ENCODE results near the gene PPIP5K1. TPM values are rescaled to one million over a fixed set of nuclear protein-coding genes. Genes with fewer than 3 reads are reported as not detected.

PPIP5K1 gene
- total RNA-seq, 1 donor from 2014 or later = 26.9 TPM

GRCh38 chr15:43521419-43521818 lies 68.6 kb downstream of the PPIP5K1 start:
- Mint-ChIP-seq H3K4me1 (ENCODE audit: unreplicated experiment) (peaks cover 25% of the 10 kb centered on the region), H3K9me3 (ENCODE audit: unreplicated experiment) (no peaks in the 10 kb centered on the region), H3K36me3 (ENCODE audit: low read depth, unreplicated experiment) (peaks cover 15% of the 10 kb centered on the region), H3K27me3 (ENCODE audit: unreplicated experiment) (peaks cover 29% of the 10 kb centered on the region), H3K27ac (ENCODE audit: unreplicated experiment) (no peak overlapping the region), H3K4me3 (ENCODE audit: unreplicated experiment) (no peak overlapping the region)
- TF ChIP-seq, protein P1, sequence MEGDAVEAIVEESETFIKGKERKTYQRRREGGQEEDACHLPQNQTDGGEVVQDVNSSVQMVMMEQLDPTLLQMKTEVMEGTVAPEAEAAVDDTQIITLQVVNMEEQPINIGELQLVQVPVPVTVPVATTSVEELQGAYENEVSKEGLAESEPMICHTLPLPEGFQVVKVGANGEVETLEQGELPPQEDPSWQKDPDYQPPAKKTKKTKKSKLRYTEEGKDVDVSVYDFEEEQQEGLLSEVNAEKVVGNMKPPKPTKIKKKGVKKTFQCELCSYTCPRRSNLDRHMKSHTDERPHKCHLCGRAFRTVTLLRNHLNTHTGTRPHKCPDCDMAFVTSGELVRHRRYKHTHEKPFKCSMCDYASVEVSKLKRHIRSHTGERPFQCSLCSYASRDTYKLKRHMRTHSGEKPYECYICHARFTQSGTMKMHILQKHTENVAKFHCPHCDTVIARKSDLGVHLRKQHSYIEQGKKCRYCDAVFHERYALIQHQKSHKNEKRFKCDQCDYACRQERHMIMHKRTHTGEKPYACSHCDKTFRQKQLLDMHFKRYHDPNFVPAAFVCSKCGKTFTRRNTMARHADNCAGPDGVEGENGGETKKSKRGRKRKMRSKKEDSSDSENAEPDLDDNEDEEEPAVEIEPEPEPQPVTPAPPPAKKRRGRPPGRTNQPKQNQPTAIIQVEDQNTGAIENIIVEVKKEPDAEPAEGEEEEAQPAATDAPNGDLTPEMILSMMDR (IDR thresholded peaks at IDR 0.05; ENCODE audit: unreplicated experiment) = no peak
- no peak for DNase-seq (ENCODE audit: low spot score)

DNA sequence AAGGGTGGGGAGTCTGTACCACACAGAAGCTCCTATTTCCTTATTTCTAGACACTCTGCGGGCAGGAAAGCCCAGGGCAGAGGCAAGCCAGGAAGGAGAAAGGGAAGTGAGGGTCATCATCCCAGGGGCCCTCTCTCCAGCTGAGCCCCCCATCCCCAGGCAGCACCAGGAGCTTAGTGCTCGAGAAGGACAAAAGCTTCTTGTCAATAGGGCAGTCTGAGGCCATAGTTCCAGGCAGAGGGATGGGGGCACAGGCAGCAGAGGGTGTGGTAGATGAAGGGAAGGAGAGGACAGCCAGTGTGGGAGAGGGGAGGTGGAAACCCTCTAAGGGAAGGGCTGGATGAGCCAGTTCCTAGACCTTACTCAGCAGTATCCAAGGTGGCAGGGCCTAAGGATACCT lies 69.9 kb downstream of the PPIP5K1 start:
- H3K27me3 Mint-ChIP-seq (ENCODE audit: unreplicated experiment) = peaks cover 30% of the 10 kb centered on the region
- no peak overlapping the region for H3K27ac Mint-ChIP-seq (ENCODE audit: unreplicated experiment)

DNA sequence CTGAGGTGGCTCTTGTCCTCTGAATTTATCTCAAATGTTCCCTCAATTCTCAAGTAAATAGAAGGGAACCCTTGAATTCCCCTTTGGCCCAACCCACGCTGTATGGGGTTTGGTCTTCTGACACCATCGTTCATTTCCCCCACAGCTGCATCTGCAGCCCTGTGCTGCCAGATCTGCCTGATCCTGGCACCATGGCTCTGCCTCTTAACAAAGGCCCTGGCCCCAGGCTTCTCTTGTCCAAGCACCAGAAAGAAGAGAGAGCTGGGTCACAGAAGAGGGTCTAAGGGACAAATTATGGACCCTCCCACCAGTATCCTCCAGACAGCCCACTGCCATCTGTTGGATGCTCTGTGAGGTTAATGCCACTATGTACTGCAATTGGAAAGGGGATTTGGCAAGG lies 70.8 kb downstream of the PPIP5K1 start:
- peak overlapping the region; percentile 59 for H3K4me3 Mint-ChIP-seq (ENCODE audit: unreplicated experiment)
- peaks cover 17% of the 10 kb centered on the region for H3K4me1 Mint-ChIP-seq (ENCODE audit: unreplicated experiment)
- no peak for DNase-seq (ENCODE audit: low spot score)
- TF ChIP-seq, protein P1 (IDR thresholded peaks at IDR 0.05; ENCODE audit: unreplicated experiment) = no peak
- no peak overlapping the region for H3K27ac Mint-ChIP-seq (ENCODE audit: unreplicated experiment)
- no peaks in the 10 kb centered on the region for H3K9me3 Mint-ChIP-seq (ENCODE audit: unreplicated experiment)
- H3K36me3 Mint-ChIP-seq (ENCODE audit: low read depth, unreplicated experiment) = peaks cover 5% of the 10 kb centered on the region
- H3K27me3 Mint-ChIP-seq (ENCODE audit: unreplicated experiment) = peaks cover 29% of the 10 kb centered on the region

More for the DNA sequence above, 69.9 kb downstream of the PPIP5K1 start:
- DNase-seq (ENCODE audit: low spot score) = no peak
- H3K4me3 Mint-ChIP-seq (ENCODE audit: unreplicated experiment) = no peak overlapping the region
- H3K9me3 Mint-ChIP-seq (ENCODE audit: unreplicated experiment) = no peaks in the 10 kb centered on the region
- TF ChIP-seq, protein P1 (IDR thresholded peaks at IDR 0.05; ENCODE audit: unreplicated experiment) = no peak
- peaks cover 17% of the 10 kb centered on the region for H3K4me1 Mint-ChIP-seq (ENCODE audit: unreplicated experiment)
- H3K36me3 Mint-ChIP-seq (ENCODE audit: low read depth, unreplicated experiment) = peaks cover 5% of the 10 kb centered on the region

GRCh38 chr15:43518197-43518761 lies 71.7 kb downstream of the PPIP5K1 start:
- DNase-seq (ENCODE audit: low spot score) = no peak
- Mint-ChIP-seq H3K4me1 (ENCODE audit: unreplicated experiment) (peaks cover 17% of the 10 kb centered on the region), H3K27ac (ENCODE audit: unreplicated experiment) (no peak overlapping the region)

More at GRCh38 chr15:43518197-43518761, 71.7 kb downstream of the PPIP5K1 start:
- H3K36me3 Mint-ChIP-seq (ENCODE audit: low read depth, unreplicated experiment) = peaks cover 5% of the 10 kb centered on the region
- TF ChIP-seq, protein P1 (IDR thresholded peaks at IDR 0.05; ENCODE audit: unreplicated experiment) = no peak
- H3K9me3 Mint-ChIP-seq (ENCODE audit: unreplicated experiment) = no peaks in the 10 kb centered on the region
- H3K4me3 Mint-ChIP-seq (ENCODE audit: unreplicated experiment) = peak overlapping the region; percentile 86
- peaks cover 26% of the 10 kb centered on the region for H3K27me3 Mint-ChIP-seq (ENCODE audit: unreplicated experiment)
